Middle frontal gyrus (tissue), 1 donor: ENCODE results near the gene CHTF8.

Experiments
- DNase-seq: peaks from one replicate; pipeline ENCODE4 v3.0.0-alpha.2; 2015; ENCODE audit warnings: low spot score; ENCODE audit errors: extremely low spot score

The CHTF8 gene

DNA sequence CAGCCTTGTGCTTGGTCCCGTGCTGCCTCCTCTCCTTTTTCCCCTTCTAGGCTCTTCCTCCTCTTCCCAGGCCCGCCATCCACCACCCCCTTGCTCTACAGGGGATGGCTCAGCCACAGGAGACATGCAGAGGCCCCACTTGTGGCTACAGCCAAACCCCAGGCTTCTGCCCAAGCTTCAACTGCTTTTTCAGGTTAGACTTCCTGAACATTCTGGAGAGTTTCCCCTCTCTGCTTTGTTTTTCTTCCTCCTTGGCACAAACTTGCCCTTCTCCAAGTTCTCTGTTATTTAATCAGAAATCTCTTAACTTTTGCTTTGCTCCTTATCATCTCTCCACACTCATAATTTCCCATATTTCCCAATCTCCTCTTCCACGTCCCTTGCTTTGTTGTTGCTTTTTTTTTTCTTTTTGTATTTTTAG is 45.2 kb downstream of the CHTF8 start:
- no peak for DNase-seq

DNA sequence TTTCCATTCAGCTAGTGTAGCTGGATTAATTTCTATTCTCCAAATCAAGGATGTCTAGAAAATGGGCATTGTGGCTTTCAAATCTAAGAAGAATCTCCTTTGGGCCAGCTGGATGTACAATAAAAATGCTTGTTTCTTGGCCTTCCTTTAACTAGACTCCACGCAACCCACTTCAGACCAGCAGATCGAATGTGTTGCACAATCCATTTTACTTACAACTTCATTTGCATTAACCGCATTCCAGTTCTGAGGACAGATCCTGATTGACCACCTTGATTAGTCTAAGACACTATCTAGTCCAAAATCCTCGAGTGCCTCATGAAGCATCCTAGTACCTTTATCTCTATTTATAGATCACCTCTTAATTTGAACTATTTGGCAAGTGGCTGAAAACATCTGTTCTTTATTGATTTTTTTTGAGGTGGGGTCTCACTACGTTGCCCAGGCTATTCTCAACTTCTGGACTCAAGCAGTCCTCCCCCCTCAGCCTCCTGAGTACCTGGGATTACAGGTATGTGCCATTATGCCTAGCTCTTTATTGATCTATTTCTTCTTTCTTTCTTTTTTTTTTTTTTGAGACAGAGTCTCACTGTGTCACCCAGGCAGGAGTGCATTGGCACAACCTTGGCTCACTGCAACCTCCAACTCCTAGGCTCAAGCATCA is 47.2 kb downstream of the CHTF8 start:
- DNase-seq = no peak

DNA sequence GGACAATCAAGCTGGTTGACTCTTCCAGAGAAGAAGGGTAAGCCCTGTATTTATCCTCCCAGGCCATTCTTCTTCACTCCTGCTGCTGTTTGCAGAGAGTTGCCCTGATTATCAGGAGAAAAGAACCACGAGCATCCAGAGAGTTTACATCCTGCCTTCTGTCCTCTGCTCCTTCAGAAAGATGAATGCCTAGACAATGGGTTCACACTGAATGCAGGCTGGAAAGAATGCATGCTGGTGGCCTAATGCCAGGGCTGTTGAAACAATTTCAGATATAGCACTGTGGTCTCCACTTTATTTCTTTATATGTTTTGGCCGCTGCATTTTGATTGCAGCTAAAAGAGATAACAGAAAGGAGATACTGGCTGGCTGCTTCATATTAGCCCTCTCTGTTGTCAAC is 48.1 kb downstream of the CHTF8 start:
- no peak for DNase-seq

DNA sequence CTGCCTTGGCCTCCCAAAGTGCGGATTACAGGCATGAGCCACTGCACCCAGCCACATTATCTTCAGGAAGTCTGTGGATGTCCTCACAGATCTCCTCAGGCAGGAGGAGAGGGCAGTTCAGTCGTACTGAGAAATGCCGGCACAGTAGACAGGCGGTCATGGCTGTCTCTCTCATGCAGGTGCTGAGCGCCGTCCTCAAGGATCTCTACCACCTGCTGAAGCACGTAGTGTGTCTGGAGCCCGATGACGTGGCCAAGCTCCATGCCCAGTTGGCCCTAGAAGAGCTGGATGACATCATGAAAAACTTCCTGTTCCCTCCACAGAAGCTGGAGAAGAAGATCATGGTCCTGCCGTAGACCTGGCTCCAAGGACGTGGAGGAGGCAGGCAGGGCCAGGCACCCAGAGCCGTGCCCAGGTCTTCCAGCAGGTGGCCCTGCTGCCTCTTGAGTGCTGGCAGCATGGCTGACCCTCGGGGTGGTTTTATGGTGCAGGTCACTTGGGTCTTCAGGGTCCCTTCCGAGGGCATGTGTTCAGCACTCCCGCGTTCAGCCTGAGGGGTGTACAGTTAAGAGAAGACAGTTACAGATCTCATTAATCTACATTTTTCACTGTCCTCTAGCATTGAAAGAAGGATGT is 49.0 kb downstream of the CHTF8 start:
- no peak for DNase-seq

DNA sequence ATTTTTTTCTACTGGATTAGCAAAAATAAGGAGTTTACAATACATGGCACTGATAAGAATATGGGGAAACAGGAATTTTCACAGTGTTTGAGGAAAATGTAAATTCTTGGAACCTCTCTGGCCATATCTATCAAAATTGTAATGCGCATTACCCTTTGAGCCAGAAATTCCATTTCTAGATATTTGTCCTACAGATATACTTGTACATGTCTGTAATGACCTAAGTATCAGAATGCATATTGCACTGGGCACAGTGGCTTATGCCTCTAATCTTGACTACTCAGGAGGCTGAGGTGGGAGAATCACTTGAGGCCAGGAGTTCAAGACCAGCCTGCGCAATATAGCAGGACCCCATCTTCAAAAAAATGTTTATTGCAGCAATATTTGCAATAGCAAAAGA is 52.7 kb downstream of the CHTF8 start:
- no peak for DNase-seq

DNA sequence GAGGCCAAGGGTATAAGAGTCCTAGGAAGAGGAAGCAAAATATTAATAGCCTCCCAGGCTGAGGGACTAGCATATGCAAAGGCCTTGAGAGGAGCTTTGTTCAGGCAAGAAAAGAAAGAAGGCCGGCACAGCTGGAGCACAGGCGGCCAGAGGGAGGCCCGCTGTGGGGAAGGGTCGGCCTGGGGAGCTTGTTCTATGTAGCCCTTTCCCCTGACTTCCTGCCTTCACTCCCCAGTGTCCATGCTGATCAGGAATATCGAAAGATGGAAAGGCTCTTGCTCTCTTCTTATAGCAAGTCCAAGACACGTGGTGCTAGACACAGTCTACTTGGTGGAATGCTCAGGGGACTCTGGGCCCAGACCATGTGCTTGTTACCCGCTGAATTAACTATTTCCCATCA is 54.3 kb downstream of the CHTF8 start:
- DNase-seq = no peak

DNA sequence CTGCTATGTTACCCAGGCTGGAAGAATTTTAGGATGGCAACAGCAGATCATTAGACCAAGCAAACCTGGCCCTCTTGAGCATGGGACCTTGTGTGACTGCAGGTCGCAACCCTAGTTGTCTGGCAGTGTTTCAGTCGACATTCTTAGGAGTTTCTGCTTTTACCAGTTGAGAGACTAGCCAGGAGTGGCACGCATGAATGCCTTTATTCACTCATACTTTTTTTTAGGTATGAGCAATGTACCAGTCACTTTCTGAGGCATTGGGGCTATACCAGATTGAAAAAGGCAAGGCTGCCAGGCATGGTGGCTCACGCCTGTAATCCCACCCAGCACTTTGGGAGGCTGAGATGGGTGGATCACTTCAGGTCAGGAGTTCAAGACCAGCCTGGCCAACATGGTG is 55.1 kb downstream of the CHTF8 start:
- DNase-seq = no peak

DNA sequence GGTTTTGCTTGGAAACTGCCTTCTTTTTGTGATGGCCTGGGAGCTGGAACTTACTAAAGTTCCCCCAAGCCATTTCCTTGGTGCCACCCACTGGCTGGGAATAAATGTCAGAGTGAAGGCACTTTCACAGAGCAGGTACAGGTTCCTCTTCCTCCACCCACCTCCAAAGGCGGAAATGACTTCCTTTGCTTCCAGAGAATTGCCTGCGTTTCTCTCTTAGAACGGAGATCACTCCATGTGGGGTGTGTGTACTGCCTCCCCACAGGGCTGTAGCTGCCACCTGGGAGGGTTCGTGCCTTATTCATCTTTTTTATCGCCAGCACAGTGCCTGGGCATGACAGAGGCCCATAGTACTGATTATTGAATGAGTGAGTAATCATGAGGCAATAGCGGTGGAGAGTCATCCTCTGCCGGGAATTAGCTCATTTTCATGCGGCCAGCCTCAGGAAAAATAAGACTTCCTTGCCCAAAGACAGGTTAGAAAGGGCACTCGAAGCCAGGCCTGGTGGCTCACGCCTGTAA is 59.1 kb downstream of the CHTF8 start:
- DNase-seq = no peak

DNA sequence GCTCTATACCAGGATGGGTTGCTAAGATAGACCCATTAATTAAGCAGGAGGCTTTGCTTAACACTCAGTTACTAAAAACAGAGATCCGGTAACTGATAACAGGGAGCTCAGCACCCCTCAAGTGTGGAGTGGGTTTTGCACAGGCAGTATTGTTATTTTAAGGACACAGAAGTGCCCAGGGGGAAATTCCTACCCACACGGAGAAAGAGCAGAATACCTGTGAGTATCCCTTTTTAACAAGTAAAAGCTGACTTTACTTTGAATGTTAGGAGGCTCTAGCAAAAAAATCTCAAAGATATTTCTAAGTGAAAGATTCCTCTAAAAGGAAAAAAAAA is 59.8 kb downstream of the CHTF8 start:
- DNase-seq = no peak

DNA sequence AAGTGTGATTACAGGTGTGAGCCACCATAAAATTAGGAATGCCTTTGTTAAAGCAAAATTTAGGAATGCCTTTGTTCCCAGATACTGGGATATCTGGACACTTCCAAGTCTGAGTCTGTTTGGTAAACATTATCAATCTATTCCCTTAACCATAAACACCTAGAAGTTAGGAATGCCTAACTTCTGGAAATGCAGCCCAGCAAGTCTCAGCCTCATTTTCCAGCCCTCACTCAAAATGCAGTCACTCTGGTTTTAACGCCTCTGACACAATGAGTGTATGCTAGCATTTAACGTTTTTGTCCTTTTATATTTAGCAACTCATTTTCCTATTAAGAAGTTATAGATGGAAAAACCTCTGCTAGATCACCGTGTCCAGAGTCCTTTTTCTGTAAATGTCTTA is 61.4 kb downstream of the CHTF8 start:
- DNase-seq = no peak

DNA sequence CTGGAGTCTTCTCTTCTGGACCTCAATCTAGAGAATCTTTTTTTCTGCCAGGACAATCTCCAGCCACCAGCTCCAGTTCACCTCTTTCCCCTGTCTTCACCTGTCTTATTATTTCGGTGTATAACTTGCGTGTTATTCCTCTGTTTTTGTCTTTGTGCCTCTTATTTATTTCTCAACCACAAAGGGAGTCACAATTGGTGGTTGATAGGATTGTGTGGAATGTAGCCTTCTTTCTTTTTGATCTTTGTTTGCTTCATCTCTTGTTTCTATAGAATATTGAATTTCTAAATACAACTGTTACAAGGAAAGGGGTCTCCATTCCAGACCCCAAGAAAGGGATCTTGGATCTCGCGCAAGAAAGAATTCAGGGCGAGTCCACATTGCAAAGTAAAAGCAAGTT is 62.9 kb downstream of the CHTF8 start:
- no peak for DNase-seq
